Measurements from ENCODE around the gene RBMS1.
A peak's percentile ranks its signal among the peaks of the same experiment; 100 is the strongest.

The RBMS1 gene

DNA sequence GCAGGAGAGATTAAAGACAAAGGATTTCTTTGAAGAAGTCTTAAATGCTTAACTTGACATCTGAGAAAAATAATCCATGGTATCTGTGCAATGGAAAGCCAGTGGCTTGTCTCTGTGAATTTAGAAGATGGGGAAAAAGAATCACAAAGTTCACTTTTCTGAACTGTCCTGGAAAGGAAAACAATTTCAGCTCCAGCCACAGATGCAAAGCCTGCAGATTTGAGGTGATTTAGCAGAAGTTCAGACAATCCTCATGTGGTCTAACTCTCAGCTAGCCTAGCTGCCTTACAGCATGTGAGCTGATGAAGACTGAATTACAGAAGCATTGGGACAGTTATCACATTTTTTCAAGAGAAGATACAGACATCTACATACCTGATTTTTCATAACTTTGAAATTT lies 166.8 kb downstream of the RBMS1 start:
- DNase-seq, result no peak

DNA sequence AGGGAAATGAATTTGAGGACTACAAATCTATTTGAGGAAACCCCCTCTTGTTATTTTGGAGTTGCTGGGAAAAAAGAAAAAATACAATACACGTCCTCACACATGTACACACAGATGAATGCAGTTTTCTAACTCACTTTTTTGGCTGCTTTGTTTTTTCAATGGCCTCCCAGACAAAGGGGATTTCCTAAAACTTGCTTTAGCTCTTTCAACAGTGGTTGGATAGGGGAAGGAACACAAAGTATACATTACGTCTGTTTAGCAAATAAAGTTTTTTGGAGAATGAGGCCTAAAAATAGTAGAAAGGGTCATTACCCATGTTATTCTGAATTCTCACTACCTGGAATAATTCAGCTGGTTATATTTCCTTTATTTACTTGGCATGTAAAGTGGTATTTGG lies 168.2 kb downstream of the RBMS1 start:
- no peak for DNase-seq

DNA sequence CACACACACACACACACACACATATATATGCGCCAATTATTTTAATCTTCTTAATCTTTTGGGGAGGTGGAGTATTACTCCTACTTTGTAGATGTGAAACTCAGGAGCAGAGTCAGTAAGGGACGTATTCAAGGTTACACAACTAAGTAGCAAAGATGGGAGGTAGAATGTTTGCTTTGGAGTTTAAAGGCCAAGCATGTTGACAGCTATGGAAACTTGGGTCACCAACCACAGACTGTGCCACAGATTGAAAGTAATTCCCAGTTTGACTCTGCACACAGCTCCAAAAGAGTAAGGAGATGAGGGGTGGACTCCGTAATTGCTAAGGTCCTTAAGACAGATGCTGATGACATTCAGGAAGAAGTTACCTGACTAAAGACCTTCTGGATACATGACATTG lies 168.7 kb downstream of the RBMS1 start:
- no peak for DNase-seq

DNA sequence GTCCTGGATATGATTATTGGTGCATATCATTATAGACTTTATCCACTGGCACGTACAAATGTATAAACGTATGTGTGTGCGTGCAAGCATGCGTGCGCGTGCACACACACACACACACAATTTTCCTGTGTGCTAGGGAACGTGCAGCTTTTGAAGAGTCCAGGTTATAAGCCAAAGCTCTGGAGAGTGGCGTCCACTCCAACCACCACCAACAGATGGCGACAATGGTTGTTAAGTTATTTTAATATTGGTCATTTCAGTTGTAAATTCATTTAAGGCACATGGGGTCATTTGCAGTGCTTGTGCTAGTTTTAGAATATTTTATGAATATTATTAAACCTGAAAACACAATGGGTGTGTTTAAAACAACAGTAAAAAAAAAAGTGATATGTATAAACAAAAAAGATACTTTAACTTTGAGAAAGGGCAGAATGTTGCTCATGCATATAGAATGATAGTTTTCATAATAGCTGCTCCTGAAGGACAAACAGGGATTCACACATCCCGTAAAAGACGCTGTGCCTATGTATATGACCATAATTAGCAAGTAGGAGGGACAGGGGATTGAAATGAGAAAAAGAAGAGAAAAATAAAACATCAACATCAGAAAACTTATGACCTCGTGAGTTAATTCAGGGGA lies 169.3 kb downstream of the RBMS1 start:
- DNase-seq, result peak; percentile 30

DNA sequence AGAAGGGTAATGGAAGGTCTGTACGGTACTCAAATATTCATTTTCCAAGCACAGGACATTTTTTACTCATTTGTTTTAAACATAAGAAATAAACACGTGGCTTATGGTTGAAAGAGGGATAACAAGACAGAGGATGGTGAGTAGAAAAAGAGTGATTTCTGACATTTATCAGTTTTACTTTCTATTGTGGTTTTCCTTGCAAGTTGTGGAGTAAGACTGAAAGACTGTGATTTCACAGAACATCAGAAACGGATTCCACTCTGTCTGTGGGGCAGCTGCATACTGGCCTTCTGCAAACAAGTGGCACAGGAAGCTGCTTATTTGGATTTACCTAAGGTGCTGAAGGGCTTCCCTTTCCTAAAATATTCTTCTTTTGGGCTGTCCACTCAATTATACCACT lies 171.3 kb downstream of the RBMS1 start:
- no peak for DNase-seq

DNA sequence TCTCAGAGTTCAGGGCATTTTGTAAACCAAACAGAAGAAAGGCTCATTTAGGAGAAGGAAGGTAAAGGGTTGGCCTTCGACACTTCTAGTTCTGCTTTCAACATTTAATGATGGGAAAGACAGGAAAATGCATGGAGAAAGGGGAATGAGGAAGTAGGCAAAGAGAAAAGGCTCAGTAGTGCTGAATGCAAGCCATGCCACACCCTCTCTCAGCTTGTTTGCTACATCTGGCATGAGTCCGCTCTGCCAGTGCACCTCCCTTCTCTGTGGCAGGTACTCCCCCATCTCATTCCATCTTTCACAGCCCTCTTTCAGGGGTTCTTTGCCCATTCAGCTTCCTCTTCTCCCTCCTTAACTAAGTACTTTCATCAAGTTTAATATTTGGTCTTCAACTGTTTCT lies 172.6 kb downstream of the RBMS1 start:
- DNase-seq, result no peak

DNA sequence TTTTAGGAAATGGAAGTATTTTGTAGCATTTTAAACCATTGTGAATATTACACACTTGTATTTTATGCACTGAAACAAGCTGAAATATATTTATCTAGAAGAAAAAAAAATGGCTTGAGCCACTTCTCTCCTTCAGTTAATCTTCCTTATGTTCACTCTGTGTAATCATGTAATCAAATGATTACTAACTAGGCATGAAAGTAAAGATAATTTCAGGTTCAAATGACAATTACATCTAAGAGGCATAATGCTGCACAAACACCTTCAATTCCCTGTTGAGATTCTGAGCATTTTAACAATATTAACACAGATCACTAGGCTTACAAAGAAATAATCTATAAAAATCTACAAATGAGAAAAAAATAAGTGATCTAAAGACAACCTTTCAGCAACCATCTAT lies 173.9 kb downstream of the RBMS1 start:
- DNase-seq, result no peak

DNA sequence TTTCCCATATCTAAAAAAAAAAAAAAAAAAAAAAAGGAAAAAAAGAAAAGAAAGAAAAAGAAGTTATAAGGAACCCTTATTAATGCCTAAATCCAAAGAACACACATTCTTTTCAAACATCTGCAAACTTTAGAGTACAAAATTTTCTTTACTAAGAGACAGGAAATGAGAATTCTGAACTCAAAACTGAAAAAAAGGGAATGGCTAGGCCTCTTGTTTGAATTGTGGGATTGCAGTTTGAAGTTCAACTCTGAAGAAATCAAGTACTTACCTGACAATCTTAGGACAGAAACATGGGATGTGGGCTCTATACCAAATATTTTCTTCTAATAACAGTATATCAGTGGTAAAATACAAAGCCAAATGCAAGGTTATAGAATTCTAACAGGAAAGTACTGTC lies 175.4 kb downstream of the RBMS1 start:
- no peak for DNase-seq

DNA sequence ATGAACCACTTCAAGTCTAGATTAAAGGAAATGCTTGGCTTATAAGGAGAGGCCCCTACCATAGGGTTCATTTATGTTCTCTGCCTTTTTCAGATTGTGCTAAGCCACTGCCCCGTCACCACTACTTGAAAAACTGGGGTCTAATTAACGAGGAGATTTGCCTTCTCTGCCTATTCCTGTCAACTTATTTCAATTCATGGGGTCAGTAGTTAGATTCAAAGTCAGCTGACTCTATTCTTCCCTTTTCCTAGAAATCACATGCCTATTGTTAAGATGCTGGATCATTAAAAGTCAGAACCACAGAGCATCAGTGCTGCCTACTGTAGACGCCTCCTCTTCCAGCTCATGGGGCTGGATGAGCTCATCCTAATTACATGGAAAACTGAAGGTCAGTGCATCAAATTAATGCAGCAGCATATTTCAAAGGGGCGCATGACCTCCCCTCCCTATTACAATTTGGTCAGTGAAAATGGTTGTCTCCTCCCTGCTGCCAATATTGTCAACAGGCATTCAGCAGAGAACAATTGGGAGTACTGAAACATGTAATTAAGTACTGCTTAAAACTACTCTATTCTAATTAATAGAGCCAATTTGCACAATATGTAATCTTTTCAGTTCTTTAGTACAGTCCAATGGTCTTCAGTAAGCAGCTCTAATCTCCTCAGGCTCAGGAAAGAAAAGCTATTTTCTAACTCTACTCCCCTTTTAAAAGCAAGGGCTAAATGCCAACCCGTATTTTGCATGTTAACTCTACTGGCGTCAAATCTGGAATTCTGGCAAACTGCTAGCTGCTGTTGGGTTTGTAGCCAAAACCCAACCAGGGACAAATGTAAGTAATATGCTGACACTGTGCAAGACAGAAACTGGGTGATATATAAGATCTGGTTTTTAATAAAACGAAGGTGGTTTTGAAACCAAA lies 176.2 kb downstream of the RBMS1 start:
- DNase-seq, result no peak

DNA sequence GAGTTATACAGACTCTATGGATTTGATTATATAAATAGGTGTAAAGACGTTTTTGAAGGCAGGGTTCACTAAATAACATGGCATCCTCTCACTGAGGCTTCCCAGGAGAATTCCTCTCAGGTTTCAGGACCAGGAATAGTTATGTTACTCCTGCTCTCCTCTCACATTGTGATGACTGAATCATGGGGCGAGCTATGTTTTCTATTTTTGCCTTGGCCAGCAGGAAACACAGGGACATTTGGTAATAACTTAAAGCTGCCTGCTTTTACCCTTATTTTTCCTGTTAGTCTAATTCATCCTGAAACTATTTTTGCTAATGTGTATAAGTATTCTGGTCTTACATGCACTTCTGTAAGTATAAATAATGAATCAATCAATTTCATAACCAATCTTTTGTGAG lies 178.3 kb downstream of the RBMS1 start:
- DNase-seq, result no peak

DNA sequence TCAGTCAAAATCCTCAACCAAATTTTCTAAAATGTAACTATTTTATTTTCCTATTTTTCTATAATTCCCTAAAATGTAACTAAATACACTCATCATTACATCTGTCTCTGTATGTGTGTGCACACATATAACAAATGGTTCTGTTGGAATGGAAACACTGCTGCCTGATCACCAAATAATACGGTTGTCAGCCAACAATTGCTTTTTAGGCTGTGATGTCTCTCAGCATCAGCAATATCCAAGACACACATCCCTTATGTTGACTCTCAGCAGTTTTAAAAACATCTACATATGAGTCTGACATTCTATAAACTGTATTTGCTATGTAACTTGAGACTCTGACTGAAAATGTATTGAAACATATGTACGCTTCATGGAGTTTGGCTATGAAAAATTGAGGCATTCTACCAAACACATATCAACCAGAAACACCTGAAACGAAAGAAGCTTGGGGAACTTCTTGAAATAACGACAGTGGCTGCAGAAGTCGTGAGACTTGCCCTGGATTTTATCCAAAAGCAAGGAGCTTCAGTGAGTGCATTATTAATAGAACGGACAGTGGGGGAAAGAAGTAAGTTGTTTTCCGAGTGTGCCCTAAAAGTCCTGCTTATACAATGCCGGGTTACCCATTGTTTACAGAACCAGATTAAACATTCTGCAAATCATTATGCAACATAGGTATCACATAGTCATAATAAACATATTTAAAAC lies 183.3 kb downstream of the RBMS1 start:
- DNase-seq, result no peak

DNA sequence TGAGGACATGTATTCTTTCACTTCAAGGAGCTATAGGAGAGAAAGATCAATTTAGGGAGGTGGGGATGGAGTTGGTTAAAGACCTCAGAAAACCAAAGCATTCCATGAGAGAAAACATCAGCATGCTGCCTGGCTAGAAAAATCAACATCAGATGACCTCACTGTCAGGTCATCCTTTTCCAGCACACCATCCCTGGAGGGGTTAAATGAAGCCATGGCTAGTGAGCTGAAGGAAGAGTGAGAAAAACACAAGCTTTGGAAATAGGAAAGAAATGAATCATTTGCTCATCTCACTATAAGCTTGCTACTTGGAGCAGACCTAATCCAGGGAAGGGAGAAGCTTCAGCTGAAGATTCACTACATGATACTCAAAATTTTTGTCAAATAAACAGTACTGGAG lies 184.0 kb downstream of the RBMS1 start:
- DNase-seq, result no peak

DNA sequence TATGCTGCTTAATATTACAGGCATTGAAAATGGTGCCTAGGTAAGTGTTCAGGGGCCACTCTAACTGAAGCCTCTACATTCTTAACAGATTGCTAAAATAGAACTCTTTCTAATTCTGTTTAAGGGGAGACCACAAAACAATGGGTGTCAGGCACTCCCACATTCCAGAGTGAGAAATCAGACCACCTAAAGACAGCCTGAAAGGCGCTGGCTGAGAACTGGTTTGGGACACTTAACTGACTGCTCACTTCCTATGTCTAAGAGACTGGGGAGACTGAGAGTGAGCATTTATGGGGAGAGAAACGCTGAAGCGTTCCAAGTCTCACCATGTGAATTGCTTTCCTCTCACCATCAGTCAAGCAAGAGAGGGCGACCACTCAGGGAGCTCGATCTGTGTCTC lies 184.7 kb downstream of the RBMS1 start:
- DNase-seq, result no peak

DNA sequence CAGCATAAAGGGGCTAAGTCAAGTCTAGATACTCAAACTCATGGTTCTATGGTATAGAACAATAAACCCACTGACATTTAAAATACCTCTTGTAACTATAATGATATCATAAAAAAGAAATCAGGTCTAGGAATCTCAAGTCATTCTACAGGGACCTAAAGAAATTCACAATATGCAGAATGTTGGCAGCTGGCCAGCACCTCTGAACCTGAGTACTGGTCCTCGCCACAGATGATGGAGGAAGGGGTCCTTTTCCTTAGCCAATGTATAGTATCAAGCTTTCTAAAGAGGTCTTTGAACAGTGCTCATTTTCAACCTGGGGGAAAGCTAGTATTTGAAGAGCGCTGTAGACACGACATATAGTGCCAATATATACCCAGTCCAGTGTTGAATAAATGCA lies 185.1 kb downstream of the RBMS1 start:
- DNase-seq, result no peak

DNA sequence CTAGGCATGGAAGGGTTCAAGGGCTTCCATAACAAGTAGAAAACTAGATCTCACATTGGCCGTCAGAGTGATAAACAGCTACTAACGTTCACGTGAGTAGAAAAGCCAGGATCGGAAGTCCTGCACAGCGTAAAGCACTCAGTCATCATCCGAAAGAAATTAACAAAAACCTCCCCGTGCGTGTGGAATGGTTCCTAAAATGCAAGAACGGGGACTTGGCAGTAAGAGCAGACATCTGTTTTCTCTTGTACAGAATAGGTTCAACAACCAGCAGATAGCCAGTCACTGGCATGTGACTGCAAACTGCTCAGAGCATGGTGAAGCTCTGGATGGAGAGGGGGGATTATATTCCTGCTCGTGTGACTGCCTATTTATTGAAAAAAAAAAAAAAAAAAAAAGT lies 186.6 kb downstream of the RBMS1 start:
- DNase-seq, result no peak

DNA sequence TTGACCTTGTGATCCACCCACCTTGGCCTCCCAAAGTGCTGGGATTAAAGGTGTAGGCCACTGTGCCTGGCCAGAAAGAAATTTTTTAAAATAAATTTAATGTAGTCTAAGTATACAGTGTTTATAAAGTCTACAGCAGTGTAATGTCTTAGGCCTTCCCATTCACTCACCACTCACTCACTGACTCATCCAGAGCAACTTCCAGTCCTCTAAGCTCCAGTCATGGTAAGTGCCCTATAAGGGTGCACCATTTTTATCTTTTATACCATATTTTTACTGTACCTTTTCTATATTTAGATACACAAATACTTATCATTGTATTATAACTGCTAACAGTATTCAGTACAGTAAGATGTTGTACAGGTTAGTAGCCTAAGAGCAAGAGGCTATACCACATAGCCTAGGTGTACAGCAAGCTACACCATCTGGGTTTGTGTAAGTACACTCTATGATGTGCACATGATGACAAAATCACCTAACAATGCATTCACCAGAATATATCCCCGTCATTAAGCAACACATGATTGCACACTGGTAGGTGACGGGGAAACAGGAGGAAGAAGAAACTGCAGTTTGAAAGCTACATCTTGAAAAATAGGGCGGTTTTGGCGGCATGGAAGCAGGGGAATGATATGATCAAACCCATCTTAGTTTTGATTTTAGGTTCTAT lies 188.4 kb downstream of the RBMS1 start:
- no peak for DNase-seq

DNA sequence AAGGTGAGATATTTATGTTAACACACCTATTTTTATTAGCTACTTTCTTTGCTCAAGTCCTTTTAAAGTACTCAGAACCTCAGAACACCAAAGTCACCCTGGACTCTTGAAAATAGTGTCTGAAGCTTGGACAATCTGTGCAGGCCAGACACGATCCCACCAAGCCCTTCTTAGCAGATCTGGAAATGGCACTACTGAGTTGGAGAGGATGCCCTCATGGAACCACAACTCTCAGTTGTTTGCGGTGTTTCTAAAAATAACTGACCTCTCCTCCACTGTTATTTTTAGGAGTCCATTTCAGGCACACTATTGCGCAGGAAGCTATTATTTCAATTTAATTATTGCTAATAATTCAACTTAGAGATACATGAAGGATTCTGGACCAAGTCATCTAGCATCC lies 190.1 kb downstream of the RBMS1 start:
- no peak for DNase-seq

DNA sequence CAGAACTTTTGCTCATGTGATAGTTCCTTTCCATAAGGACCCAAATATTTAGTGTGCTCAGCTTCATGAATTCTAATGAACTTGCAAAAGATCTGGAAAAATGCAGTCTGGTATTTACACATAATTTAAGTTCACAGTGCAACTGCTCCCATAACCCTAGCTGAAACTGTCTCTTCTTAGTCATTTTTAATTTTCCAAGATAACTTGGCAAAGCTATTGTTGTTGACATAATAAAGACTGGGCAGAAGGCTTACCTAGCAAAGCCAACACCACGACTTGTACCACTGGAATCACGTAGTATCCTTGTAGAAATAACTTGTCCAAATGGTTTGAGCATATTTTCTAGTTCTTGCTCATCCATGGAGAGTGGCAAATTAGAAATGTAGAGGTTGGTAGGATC lies 190.5 kb downstream of the RBMS1 start:
- no peak for DNase-seq

DNA sequence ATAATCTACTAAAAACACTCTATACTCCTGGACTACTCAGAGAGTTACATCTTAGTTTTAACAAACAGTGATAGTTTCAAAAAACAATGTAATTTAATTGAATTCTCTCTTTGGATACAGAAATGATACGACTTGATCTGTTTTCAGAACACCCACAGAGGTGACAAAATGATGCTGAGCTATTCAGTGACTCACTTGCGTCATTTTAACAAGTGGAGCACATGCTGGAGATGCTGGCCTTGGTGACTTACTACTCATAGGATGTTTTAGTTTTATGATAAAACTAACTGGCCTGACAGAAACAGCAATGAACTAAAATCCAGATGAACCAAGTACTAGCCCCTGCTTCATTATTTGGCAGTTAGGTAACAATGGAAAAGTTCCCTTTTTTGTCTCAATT lies 192.2 kb downstream of the RBMS1 start:
- DNase-seq, result no peak

DNA sequence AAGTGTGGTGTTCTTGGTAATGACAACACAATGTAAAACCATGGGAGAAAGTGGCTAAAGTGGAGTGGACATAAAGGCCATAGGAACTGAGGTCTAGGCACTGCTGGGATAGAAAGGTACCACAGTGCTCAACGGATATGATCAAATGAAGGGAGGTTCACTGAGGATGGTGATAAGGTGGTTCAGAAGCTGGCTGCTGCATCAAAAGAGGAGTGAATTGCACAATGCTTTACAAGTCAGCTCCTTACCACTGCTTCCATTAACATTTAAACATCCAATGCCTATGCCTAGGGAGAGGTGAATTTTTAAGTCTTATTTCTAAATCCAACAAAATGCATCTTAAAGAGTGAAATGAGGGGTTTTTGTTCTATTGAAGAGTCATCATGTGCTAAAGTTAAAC lies 193.4 kb downstream of the RBMS1 start:
- DNase-seq, result no peak

DNA sequence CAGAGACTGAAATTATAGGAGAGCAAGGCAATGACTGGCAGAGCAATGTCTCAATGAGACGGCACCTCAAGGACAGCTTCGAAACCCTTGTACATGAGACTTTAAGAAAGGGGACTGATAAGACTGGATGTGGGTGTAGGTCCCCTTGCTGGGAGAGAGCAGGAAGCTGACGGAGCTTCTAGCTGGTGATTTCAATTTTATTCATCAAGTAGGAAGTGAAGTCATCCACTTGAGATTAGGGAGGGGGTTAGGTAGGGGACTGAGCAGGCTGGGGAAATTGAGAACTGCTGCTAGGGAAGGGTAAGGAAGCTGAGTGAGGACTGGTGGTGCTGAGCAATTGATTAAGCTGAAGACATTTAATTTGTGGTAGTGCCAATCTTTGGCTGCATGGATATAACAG lies 194.1 kb downstream of the RBMS1 start:
- no peak for DNase-seq

DNA sequence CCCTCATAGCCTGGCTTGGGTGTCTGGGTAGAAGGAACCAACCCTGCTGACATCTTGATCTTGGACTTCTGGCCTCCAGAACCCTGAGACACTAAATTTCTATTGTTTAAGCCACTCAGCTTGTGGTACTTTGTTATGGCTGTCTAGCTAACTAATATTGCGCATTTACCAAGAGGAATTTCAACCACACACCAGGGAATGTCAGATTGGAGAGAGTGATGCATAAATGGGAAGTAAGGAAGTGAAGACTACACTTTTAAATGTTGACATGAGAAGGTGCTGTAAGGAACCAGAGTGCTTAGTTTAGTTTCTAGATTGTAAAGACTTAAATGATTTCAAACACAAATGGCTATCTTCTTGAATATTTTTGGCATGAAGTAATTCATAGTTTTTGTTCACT lies 194.6 kb downstream of the RBMS1 start:
- DNase-seq, result no peak

DNA sequence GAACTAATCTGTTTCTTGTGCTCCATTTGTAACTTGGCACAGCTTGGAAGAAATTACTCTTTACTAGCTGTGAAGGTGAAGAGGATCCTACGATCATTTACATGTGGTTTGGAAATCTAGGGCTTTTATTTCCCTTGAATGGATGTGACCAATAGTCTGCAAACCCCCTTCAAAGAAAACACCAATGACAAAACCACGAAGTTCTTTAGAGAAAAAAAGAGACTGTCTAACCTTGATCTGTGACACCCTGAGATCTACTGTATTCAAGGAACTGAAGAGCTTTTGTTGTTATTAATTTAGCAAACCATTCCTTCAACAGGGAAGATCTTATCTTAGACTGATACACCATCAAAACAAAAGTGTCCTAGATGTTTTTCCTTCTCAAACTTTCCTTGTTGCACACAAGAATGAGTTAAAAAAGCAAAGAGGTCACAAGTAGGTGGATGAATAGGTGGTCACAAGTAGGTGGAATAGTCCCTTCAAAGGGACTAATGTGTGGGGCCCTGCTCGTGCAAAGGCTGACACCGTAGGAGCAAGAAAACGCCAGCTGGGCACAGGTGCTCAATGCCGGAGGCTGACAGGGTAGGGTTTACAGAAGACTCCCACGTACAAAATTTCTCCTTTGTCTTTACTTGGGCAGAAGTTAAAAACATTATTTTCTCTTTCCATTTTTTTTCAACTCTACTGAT lies 197.9 kb downstream of the RBMS1 start:
- no peak for DNase-seq

Measured in stimulated activated CD4-positive, alpha-beta T cell treated with anti-CD3 and anti-CD28 coated beads, Interleukin-12 subunit alpha, Interleukin-12 subunit beta, amount 100 ng/mL, for 4 hours (primary cell).